HG02852 (cell line): ENCODE data around the gene DACH1.
"Not testable (repeated sequence)": the region's sequence is repeated elsewhere in the genome, so short reads cannot be mapped to it uniquely, and the experiment has no call there.

Experiments used
- ATAC-seq: cut with Tn5 transposase; IDR thresholded peaks from one replicate; pipeline ENCODE4 v1.9.1; 2021; ENCODE audit warnings: mild to moderate bottlenecking, moderate library complexity; ENCODE audit not compliant: unreplicated experiment

Gene DACH1

DNA sequence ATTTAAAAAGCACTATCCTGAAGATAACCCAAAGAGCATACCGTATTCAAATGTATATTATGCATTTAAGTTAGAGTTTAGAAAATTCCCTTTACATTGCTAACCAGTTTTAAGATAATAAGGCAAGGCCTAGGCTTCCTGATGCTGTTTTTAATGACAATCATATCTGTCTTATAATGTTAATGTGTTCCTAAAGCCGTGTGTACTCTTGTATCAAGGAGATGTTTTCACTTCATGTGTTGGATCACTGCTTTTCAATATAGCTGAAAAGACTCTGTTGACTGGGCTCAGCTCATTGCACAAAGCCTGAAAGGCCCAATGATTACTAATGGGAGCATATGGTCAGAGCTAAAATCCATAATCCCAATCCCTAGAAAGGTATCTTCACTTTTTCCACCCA is 81.6 kb downstream of the DACH1 start:
- no peak for ATAC-seq

DNA sequence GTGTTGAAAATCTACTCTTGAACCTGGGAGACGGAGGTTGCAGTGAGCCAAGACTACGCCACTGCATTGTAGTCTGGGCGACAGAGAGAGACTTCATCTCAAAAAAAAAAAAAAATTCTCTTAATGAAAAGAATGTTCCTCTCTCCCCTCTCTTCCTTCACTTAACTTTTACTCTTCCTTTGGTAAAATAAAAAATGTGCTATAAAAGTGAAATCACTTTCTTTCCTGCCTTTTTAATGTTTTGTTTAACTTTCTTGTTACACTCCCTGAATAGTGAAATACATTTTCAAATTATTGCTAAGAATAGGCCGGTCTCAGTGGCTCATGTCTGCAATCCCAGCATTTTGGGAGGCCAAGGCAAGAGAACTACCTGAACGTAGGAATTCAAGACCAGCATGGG is 86.5 kb downstream of the DACH1 start:
- ATAC-seq = no peak

DNA sequence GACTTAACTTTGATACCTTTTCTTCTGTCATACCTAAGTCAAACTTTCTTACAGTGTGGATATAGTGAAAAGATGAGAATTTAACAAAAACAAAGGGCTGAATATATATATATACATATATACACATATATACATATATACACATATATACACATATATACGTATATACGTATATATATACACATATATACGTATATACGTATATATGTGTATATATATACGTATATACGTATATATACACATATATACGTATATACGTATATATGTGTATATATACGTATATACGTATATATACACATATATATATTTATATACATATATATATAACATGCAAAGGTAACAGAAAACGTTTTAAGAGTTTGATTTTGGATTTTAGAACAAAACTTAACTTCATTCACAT is 88.0 kb downstream of the DACH1 start:
- ATAC-seq = not testable (repeated sequence)

DNA sequence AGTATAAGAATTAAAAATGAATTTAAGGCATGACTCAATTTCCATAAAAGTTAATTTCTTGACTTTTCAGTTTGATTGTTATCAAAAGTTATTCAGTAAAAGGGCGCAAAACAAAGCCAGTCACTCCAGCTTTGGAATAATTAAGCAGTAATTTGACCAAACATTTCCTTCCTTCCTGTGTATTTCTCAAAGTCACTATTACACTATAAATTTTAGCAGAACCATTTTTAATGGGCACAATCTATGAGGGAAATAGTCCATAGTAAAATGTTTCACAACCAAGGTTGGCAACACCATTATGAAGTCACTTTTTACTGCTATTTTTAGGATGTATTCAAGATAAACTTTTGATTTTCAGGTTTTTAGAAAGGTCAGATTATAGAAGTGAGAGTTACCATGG is 91.0 kb downstream of the DACH1 start:
- ATAC-seq = no peak

DNA sequence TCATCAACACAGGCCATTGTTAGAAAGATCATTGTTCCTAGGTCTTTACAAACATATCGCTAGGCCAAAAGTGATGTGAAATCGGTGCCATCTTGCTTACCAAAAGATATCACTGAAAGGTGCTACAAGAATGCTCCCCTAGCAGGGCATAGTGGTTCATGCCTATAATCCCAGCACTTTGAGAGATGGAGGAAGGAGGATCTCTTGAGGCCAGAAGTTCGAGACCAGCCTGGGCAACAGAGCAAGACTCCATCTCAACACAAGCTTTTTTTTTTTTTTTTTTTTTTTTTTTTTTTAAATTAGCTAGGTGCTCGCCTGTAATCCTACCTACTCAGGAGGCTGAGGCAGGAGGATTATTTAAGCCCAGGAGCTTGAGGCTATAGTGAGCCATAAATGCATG is 92.1 kb downstream of the DACH1 start:
- no peak for ATAC-seq

DNA sequence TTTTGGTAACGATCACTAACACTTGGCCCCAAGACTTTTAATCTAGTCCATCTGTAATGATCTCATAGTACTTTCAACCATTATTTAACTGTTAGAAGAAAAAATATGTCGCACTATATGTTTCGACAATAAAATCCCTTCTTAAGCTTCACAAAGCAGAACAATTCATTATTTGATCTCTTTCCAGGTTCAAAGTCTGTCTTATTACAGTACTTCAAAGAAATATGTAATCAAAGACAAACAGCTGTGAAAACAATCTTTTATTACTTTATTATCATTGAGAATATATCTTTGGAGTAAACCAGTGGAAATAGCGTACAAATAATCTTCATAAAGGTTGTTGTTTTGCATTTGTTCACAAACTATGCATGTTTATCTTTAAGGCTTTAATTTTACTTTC is 93.5 kb downstream of the DACH1 start:
- no peak for ATAC-seq

DNA sequence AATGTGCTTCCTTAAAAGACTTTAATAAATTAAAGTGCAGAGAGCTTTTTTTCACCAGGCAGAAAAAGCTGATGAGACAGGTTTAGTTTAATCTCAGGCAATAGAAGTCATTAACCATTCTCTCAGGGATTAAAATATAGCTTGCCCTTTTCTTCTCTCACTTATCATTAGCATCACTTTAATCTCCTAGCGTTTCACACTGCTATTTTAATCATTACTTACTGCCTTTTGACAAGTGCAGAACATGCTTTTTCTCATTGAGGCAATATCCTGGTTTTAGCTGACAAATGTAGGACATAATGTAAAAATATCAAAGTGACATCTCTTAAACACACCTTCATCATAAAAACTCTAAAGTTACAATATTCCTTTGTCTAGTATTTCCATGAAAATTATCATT is 94.6 kb downstream of the DACH1 start:
- ATAC-seq = no peak

DNA sequence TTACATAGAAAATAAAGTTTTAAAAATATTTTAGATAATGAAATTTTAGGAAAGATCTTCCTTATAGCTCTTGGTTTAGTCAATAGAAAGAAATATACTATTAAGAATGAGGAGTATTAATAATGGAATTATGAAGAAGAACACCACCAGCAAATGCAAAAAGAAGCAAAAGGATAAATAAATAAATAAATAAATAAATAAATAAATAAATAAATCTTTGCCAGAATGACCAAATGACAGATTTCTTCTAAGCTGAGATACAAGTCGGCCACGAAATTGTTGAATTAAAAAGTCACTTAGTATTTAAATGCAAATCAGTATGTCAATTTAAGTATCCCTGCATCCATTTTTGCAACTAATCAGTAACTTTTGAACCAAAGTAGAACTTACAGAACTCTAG is 95.9 kb downstream of the DACH1 start:
- ATAC-seq = no peak

DNA sequence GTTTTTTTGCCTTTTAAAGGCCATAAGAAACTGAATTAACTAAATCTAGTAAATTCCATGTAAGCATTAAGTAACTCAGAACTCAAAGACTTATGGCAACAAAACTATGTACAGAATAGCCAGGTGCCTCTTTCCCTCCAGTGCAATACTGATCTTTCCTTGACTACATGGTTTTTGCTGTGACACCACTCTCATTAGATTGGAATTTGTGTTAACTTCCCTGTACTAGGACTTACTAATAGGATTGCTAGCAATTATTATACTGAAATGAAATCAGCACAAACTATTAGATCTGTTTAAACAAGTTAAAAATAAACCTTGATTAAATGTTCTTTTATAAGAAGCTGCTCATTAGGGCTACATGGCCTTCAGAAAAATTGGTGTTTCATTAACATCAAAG is 96.3 kb downstream of the DACH1 start:
- no peak for ATAC-seq

DNA sequence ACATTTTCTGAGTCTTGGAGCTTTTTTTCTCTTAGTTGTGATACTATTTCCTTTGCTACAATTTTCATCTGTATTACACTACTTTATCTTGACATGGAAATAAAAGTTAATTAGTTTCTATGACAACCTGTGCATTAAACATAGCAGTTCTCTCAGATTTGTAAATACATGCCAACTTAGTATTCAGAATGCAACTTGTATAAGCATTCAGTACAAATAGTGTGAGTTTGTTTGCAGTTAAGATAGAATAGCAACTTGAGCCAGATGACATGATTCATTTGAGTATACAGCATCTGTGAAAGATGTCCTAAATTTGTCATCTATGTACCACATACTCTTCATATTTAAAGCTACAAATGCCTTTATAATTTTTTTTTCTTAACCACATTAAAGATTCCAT is 98.1 kb downstream of the DACH1 start:
- ATAC-seq = no peak

DNA sequence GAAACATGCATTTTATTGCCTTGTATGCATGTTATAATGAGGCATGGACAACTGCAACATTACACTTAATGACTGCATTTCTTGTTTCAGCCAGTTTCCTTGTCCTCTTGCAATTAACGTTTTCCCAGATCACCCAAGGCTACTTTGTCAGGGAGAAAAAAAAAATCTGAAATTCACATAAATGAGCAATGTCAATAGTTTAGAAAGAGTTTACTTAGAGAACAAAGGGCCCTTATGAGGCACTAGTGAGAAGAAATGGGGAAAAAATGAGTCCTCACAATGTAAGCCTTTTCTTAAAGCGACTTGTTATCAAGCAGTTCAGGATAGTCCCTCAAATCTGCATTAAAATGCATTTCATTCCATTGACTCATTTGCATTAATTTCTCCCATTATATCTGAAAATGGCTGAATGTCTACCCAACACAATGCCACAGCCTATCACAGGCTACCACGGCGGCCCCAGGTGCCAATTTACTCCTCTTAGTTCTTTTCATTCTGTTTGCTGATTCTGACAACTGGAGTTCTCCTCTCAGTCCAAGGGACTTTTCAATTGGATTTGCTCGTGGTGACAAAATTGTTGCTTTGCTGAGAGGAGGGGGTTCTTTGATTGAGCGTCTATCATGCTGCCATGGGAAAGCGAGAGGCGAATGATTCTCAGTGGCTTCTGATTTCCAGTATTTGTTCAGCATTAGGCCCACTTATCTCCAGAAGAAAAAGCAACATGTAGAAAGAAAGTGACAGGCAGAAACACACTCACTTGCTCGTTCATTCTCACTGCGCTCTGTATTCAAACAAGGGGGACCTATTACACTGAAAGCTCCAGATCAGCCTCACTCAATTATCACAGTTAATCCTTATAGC is 107.1 kb downstream of the DACH1 start:
- ATAC-seq = no peak

DNA sequence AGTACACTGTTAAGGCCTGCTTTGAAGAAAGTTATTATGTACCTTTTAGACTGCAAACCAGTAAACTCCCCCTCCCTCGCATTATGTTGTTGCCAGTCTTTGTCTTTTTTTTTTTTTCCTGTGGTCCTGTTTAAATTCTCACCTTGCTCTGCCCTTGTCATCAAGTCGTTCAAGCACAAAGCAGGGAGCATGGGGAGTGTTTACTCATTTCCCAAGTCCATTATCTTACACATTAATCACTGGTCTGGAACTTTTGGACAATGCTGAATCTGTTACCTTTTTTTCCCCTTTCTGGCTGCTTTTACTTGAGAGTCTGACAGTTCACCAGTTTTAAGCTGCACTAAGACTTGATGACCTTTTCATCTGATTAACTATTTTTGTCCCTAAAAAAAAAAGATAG is 108.2 kb downstream of the DACH1 start:
- no peak for ATAC-seq

DNA sequence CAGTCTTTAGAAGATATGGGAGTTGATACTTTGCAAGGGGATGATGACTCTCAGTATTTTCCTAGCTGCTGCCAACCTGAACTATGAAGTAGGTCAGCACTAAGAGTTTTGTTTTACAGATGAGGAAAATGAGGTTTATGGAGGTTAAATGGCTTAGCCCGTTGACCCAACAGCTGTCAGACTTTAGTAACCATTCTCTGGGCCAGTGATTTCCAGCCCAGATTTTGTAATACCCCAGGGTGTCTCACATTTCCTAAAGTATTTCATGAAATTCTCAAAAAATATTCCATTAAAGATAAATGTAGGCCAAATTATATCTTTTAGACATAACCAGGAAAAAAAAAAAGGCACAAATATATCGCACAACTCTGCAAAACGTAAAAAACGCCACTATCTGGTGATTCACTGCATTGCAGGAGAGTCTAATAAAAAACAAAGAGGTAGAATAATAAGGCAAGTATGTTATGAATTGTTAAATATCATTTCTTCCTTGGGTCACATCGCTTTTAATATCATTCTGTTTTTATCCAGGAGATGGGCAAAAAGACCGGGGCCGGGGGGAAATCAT is 112.5 kb downstream of the DACH1 start:
- no peak for ATAC-seq

DNA sequence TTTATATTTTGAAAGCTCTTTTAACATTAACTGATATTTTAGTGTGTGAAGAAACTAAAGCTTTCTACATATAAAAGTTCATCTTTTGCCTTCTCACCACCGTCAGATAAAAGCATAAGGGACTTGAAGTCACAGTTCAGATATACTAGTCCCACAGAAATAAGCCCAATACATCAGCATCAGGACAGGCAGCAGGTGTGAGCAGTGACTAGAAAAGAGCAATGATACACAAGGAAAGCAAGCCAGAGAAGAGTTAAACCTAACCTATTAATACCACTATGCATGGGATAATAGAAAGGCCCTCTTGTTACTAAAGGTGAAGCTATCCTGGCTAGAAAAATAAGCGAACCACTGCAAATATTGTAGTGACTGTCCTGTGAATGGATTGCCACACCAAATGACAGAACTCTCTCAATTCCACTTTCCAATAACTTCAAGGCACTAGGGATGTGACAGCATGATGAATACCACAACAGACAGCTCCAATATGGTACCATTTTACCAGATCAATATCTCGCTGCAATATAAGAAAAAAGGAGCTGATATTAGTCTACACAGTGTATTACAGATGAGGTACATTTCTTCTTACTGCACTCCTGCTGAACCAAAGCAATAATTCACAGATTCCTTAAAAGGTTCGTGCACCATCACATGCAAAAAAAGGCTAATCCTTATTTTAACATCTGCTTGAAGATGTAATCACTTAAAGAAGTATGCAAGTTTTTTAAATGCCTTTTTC is 114.1 kb downstream of the DACH1 start:
- ATAC-seq = no peak

DNA sequence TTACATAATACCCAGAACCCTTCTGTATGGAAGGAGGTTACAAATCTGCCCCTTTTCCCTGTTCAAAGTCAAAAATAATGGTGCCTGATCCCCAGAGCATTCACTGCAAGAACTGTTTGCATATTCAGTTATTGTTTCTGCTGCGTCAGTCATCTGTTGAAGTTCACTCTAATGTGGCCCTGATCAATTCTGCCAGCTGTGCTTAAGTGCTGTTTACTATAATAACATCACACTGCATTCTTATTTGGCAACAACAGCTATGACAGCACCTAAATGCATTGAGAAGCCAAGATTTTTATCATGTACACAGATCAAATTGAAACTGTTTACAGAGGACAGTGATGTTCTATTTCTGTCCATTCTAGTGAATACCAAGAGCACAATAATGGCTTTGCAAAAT is 115.9 kb downstream of the DACH1 start:
- ATAC-seq = no peak

DNA sequence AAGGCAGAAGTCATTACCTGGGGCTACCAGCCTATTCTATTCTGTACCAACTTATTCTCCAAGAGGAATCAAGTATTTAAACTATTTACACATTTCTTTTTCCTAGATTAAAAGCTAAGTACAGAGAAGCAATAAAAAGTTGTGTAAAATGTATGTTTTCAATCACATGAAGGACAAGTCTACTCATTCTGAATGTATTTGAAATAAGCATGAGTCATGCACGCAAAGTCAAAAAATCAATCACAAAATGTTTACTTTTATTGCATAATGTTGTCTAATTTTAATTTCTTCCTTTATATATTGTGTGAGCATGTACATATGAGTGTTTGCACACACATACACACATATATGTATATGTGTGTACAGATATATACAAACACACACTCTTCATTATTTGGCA is 136.7 kb downstream of the DACH1 start:
- ATAC-seq = no peak

DNA sequence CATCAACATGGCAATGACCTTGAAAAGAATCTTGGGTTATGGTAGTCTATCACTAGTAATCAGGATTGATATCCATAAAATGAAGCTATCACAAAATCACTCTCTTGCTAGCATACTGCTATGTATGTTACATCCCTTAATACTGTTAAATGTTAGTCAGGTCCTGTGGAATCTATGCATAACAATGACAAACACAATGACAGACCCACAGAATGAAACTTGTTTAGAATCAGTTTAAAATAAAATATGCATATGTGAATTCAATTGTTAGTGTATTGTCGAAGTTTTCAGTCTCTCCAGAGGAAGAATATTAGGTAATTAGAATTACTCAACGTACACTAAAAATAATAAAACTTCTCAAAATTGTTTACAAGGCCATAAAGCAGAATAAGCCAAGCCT is 137.6 kb downstream of the DACH1 start:
- ATAC-seq = no peak

DNA sequence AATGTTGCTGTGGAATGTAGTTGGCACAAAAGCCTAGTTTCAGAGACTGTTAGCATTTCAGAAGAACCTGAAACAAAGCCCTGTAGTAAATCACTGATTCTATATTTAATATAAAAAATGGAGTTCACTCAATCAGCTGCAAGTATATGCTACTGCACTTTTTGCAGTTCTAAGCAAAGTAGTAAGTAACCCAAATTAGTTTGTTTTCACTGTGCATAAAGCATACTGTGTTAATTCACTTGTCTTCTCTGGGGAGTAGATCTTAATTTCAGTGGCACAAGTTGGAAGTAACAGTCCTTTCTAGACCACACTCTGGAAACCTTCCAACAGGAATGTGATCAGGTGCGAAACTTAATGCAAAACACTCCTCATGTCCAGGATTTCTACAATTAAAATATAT is 139.3 kb downstream of the DACH1 start:
- no peak for ATAC-seq

DNA sequence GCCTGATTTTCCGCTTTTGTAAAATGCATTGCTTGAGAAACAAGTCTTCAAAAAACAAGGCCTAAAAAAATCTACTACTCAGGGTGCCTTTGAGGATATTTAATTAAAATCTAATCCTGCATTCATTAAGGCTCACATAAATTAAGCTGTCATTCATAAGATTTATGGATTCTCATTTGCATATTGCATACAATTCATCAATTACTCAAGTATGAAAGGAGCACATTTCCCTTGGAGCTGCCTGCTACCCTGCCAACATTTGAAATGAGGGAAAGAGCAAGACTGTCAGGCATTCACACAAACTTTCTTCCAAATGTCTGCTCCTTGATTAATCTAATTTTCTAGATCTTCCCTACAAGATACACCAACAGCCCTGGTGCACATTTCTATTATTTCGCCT is 140.0 kb downstream of the DACH1 start:
- no peak for ATAC-seq

DNA sequence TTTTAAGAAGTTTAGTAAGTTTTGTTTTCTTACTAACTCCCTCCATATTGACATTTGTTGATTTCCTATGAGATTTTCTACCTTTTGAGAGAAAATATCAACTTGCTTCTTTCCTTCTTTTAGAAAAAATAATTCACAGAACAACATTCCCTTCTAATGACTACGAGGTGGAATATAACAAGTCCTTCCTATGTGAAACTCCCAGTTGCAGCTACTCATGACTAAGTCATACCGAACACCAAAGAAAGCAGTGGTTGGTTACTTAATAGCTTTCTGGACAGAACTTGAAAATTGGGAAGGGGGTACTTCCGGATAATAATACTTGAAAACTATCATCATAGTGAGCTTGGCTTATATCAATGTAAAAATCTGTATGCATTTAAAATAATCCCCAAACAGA is 144.8 kb downstream of the DACH1 start:
- ATAC-seq = no peak

DNA sequence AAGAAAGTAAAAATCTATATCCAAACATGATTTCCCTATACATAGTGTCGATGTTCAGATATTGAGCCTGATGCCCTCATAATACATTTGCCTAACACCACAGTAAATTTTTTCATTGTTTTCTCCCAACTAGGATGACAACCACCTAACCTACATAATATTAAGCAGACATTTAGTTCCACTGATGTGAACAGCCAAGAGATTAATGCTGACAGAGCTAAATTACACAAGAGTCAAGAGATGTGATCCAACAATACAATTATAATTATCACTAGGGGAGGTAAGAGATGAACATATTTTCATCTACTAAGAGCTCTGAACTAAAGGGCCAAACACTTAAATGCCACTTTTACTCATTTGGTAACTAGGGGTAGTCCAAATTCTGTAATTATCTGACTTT is 145.9 kb downstream of the DACH1 start:
- no peak for ATAC-seq

DNA sequence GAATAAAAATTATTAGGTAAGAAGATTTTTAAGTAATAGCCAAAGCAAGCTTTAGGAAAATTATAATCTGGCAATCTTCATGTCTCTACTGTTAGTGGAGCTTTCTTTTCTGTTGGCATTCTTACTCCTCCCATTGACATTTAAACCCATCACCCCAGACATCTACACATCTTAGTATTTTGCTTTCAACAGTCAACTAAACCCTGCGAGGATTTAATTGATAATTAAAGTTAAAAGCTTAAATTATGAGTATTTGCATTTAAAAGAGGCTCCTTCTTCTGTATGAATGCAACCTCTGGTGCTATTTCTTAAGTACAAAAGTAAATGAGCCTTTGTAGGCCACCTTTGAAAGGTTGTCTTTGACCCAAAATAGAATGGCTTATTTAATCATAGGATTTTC is 148.1 kb downstream of the DACH1 start:
- ATAC-seq = no peak
